Hematopoietic multipotent progenitor cell treated with erythropoietin and hydrocortisone succinate and interleukin-3 and kit ligand, for 8 days (in vitro differentiated cells): ENCODE data around the gene HELLS.
"Not testable (repeated sequence)": the region's sequence is repeated elsewhere in the genome, so short reads cannot be mapped to it uniquely, and the experiment has no call there.

Experiments
- DNase-seq: peaks from one replicate; pipeline ENCODE4 v3.0.0-alpha.2; 2015

Gene HELLS

GRCh38 chr10:94608559-94608958 lies 63.0 kb downstream of the HELLS start:
- no peak for DNase-seq

- no peak for DNase-seq
These were observed 69.0 kb downstream of the HELLS start for GRCh38 chr10:94614558-94614957.

DNA sequence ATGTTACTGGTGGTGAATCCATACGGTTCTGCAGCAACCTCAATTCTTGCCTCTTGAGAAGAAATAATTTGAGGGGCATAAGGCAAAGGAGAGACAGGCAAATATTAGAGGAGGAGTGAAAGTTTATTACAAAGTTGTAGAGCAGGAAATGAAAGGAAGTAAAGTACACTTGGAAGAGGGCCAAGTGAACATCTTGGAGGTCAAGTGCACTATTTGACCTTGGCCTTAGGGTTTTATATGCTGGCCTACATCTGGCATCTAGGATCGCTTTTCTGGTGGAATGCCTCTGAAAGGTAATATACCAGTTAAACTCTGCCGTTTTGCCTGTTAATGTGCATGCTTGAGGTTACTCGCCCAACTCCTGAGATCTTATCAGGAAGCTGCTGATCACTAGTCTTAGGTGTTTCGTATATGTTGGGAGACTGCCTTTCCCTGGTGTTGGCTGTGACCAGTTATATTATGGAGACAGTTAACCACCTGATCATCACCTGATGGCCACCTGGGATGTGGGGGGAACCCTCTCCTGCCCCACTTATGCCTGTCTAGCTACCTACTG lies 71.9 kb downstream of the HELLS start:
- DNase-seq = no peak

- no peak for DNase-seq
These were observed 77.1 kb downstream of the HELLS start for GRCh38 chr10:94622666-94623205.

GRCh38 chr10:94623572-94623971 lies 78.0 kb downstream of the HELLS start:
- DNase-seq = no peak

DNA sequence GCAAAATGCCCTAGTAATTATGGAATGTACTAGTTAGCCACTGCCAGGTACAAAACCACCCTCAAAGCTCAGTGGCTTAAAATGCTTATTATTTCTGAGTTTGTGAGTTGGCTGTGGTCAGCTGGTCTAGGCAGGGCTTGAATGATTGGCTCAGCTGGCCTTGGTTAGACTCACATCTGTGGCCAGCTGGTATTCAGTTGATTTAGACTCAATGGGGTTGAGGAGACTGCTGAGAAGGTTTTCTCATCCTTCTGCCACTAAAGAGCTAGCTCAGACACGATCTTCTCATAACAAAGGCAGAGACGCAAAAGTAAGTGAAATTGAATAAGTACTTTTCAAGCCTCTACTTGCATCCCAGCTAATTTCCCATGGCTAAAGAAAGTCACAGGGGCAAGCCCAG lies 80.9 kb downstream of the HELLS start:
- DNase-seq = no peak

DNA sequence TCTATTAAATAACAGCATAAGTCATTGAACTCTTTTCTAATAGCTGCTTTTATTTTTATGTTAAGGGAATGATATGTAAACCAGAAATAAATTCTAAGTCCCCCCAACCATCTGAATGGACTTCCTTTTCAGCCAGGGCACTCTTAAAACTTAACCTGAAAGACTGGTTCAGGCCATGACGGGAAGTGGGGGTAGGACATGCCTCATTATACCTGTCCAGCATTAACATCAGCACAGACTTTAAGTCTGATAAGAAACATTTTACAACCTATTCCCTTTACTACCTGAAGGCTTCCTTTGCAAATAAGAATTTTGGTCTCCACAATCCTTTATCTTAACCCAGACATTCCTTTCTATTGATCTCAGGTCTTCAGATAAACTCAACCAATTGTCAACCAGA lies 81.9 kb downstream of the HELLS start:
- no peak for DNase-seq

DNA sequence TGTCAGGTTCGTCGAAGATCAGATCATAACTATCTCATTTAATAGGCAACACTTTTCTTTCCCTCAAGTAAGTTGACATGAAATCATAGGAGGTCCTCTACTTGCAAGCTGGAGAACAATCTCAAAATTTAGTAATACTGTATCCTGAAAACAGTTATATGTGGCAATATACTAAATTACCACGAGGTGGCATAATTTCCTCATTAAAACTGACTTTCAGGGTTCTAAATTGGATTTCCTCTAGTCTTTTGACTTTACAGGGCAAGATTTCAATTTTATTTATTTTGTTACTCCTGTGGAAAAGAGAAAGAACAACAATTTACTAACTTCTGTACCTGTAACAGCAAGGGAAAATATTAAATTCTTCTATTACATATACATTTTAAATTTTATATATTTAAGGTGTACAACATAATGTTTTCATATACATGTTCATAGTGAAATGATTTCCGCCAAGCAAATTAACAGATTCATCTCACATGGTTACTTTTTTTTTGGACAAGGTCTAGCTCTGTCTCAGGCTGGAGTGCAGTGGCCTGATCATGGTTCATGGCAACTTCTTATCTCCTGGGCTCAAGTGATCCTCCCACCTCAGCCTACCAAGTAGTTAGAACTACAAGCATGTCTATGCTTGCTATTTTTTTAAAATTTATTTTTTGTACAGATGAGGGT lies 84.6 kb downstream of the HELLS start:
- peak; percentile 52 for DNase-seq

GRCh38 chr10:94631077-94631875 lies 85.7 kb downstream of the HELLS start:
- no peak for DNase-seq

- DNase-seq = no peak
These were observed 87.4 kb downstream of the HELLS start for GRCh38 chr10:94632954-94633353.

GRCh38 chr10:94638097-94638496 lies 92.5 kb downstream of the HELLS start:
- DNase-seq = not testable (repeated sequence)

GRCh38 chr10:94639902-94640301 lies 94.3 kb downstream of the HELLS start:
- no peak for DNase-seq

- no peak for DNase-seq
These were observed 95.0 kb downstream of the HELLS start for GRCh38 chr10:94640562-94640961.

DNA sequence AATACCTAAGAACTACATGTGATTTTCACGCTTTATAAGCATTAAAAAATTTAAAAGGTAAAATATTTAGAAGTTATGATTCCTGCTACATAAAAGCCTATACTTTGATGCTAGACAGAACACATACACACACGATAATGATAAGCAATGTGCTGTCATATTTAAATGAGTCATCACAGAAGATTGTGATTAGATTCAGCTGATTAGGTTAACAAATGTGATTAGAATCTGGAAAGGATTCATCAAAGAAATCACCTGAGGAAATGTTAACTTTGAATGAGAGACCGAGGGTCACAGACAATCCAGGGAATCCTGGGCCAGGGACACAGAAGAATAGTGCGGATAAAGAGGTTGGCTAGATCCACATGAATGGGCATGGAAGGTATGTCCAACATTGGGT lies 95.9 kb downstream of the HELLS start:
- DNase-seq = no peak

DNA sequence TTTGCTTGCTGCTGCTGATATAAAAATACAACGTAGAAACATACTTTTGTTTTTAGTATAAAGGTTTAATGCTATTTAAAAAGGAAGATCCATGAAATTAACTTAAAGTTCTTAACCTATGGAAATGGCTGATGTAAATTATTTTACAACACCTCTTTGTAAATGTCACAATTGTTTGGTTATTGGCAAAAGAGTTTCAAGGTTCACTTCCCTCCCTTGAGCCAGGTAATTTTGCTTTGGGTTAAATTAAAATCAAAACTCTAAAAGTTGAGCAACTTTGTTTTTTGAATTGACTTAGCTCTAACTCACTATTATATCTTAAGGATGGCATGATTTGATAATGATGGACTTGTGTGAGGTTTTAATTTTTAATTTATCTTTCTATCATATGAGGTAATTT lies 98.8 kb downstream of the HELLS start:
- DNase-seq = no peak

DNA sequence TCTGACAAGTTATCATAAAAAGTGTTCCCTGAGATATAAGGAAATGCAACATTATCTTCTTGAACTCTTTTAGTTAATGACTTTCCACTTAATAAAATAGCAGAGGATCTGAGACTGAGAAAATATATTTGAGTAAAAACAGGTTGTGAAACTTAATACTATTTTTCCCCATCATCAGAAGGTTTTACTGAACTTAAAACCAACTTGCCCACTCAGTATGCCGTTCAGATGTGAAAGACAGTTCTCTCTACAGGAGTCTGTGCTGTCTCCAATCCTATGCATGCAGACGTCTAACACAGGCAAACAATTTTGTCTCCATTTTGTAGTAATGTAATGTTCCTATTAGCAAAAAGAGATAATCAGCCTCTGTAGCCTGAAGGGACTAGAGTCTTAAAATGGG lies 99.7 kb downstream of the HELLS start:
- no peak for DNase-seq
